CD4-positive, alpha-beta T cell treated with Interleukin-17A for 1 hour (primary cell): ENCODE data around the gene ITGAV.

Source experiments
- DNase-seq: peaks from one replicate; pipeline ENCODE4 v3.0.0-alpha.2; 2020

ITGAV gene

DNA sequence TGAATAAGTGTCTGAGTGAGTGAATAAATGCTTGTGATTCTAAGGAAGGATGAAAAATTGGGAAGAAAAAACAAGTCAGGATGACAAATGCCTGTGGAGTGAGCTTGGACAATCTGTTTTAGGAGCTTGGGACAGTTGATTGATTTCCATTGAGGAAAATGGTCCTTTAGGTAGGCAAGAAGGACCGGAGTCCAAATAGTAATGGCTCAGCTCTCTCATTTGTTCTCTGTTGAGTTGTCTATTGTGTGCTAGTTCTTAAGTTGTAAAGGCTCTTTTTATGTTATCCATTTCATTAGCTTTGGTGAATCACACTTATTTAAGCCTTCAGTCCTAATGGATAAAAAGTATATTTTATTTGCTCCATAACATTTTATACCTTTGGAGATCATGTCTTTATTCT is 135.9 kb downstream of the ITGAV start:
- no peak for DNase-seq

DNA sequence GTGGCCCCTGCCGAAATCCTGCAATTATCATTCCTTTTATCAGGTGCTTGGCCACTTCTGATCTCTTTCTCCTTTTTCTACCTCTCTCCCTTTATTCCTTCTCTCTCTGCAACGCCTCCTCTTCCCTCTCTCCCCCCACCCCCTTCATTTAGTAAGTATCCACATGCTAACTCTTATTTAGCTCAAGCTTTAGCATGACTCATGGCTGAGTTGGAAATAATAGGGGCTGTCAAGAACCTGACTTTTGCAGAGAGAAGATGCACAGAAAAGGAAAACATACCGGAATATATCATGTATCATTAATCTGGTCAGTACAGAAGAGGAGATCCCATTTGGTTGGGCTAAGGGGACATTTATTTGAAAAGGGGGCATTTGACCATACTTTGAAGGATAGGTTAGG is 137.1 kb downstream of the ITGAV start:
- DNase-seq = no peak

DNA sequence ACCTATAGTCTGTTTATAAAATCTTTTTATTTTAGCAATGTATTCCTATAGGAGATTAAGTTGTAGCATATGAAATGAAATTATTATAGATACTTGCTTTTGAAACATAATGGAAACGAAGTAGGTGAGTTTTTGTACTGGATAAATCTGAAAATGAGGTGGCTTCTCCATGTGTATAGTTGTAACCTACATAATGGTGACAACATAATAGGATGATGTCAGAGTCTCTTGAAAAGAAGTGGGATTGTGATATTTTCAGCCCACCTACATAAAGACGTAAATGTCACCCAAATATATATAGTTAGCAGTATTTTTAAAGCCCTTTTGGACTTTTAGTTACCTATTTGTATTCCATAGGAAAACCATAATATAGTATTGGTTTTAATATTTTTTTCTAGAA is 138.8 kb downstream of the ITGAV start:
- no peak for DNase-seq
